Stimulated activated CD8-positive, alpha-beta memory T cell treated with anti-CD3 and anti-CD28 coated beads, Interleukin-7, amount 100 ng/mL, for 24 hours (primary cell): ENCODE results near the gene MAD1L1.

Experiments
- DNase-seq: peaks from one replicate; pipeline ENCODE4 v3.0.0-alpha.2; 2020; ENCODE audit warnings: low read depth

The MAD1L1 gene

DNA sequence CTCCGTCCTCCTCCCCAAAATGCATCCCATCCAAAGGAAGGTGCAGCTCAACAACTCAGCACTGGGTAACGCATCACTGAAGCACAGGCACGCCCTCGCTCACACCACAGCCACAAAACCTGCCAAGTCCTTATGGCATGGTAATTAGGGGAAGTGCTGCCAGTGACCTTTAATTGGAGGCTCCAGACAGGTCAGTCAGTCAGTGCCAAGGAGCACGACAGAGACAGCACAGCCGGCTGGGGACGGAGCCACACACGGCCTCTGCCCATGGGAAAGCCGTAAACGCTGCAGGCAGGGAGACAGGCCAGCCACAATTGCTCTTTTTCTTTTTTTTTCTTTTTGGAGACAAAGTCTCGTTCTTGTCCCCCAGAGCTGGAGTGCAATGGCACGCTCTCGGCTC, 146.5 kb downstream of the MAD1L1 start:
- DNase-seq = no peak

DNA sequence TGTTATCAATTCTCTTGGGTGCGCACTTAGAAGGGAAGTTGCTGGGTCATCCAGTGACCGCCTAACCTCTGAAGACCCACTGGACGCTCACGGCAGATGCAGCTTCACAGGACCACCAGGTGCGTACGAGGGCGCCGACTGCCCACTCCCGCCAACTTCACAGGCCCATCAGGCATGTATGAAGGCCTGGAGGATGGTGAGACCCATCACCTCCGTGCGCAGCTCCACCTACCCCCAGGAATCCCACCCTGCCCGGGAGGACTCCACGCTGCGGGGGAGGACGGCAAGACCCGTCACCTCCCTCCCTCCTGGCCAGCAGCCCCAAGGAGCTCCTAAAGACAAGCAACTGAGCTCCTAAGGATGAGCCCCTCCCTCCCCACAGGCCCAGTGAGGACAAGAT, 146.9 kb downstream of the MAD1L1 start:
- no peak for DNase-seq

DNA sequence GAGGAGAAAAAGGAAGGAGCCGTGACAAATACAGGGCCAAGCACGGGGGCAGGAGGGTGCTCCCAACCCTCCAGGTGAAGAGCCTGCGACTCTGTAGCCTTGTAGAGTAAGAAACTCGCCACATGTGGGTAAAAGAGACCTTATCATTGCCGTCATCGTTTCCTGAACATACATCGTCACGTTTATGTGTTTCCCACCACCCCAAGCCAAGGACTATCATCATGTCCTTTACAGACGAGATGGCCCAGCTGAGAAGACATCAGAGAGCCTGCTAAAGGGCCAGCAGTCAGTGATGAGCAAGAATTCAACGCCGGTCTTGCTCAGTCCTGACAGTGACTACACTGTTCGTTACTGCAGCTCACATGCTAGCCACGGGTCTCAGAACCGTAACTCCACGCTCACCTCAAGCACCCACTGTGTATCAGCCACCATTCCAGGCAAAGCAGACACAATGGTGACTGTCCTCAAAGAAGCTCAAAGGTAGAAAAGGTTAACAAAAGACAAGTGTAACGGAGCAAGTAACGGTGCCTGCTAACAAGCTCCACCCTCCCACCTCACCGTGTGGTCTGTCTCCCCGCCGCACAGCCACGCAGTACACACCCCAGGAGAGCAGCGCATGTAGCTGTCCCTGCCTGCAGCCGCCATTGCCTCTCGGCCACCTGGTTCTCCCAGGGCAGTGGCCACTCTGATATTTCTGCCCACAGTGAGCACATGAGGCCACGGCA, 147.8 kb downstream of the MAD1L1 start:
- no peak for DNase-seq

DNA sequence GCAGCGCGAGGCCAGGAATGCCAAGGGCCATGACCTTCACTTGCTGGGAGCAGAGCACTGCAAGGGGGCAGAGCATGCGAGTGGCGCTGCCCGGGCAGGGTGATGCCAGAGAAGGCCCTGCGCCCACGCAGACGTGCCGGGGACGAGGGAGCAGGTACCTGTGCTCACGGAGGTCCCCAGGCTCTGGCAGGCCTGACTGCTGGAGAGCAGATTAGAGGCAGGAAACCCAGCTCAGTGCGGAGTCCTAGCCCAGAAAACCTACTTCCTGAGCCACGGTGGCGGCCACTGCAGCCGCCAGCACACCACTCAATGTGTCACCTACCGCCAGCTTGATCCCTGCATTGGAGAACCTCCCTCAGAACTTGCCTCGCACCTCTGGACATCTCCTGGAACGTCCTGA, 148.4 kb downstream of the MAD1L1 start:
- no peak for DNase-seq

DNA sequence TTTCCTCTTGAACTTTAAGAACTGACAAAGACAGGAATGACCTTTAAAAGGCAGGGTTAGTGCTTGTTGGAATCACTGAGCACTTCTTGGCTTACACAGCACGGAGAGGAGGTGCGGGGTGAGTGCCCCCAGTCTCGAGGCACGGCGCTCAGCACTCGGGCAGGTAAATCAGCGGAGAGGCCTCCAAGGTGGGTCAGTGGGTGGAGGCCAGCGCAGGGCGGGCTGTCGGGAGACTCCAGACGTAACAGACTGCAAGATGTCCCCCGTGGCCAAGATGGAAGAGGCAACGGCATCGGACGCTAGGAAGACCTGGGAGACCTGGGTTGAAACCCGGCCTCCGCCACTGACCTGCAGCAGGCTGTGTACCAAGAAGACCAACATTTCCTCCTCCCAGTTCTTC, 149.4 kb downstream of the MAD1L1 start:
- no peak for DNase-seq

DNA sequence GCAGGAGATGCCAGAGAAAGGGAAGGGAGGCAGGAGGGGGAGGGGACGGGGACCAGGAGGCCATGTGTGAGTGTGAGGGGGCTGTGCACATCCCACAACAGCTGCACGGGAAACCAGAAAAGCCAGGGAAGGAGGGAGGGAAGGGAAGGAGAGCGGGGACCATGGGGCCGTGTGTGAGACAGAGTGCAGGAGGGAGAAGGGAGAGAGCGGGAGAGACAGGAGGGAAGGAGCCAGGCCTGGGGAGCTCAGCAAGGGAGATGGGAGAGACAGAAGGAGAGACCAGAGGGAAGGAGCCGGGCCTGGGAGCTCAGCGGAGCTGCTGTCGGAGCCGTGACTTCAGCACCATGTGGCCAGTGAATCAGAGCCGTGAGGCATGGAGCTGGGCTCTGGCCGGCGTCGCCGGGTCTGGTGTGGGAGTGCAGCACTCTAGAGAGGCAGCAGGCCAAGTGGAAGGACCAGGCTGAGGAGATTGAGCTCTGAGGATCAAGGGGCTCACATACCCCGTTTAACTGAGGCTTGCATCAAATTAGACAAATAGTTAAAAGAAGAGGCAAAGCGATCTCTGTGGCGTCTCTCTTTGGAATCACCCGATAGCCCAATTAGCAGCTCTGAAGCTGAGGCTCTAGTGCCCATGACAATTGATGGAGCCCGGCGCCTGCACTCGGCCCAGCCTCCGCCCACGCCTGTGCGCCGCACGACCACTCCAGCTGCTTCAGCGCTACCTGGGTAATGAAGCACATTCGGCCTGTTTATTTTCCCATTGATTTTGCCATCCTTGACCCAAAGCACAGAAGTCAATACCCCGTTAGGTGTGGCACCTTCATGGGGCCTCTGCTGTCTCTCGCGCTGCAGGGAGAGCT, 150.4 kb downstream of the MAD1L1 start:
- no peak for DNase-seq

DNA sequence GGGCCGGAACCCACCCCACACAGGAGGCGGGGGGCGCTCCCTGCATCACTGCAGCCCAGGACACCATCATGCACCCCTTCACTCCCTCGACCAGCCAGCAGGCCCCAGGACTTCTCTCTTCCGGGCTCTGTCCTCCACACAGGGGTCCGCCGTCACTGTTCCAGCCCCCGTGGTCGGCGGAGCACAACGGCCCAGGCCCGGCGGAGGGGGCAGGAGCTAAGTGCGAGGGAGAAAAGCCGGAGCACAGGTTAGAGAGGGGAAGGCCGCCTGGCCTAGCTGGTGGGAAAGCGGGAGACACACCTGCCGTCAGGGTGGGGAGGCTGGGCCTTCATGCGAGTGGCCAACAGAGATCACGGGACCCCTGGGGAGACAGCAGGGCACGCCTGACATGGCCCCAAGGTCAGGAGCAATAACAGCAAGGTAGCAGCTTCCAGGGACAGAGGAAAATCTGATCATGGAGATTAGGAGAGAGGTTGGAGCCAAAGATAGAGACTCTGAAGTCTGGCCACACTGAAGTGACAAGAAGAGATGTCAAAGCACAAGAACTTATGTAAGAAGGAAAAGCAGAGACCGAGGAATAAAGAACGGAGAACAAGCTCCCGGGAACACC, 151.1 kb downstream of the MAD1L1 start:
- no peak for DNase-seq

DNA sequence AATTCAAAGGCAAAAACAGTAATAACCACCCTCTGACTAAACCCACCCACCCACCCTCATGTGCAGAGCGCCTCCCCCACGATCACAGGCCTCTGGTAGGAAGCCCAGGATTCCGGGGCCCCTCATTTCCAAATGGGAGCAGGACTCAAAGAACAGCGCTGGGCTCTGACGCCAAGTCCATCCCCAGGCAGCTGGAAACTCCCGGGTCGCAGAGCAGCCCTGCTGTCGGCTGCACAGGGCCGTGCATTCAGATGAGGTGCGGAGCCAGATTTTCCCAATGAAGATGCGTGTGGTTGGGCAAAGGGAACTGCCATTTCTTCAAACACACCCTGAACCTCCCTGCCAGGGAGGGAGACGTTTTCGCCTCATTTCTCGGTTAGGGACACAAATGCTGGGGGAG, 152.3 kb downstream of the MAD1L1 start:
- DNase-seq = no peak

DNA sequence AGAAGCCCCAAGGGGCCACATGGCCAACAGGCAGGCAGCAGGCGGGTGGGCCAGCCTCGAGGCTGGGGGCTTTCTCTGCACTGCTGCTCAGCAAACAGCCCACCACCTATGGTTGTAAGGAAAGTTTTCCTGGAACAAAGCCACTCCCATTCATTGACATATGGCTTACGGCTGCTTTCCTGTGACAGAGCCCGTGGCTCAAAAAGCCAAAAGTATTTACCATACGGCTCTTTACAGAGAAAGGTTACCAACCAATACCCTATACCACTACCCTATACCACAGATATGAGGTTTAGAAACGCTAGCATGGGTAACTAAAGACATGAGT, 152.7 kb downstream of the MAD1L1 start:
- DNase-seq = no peak

DNA sequence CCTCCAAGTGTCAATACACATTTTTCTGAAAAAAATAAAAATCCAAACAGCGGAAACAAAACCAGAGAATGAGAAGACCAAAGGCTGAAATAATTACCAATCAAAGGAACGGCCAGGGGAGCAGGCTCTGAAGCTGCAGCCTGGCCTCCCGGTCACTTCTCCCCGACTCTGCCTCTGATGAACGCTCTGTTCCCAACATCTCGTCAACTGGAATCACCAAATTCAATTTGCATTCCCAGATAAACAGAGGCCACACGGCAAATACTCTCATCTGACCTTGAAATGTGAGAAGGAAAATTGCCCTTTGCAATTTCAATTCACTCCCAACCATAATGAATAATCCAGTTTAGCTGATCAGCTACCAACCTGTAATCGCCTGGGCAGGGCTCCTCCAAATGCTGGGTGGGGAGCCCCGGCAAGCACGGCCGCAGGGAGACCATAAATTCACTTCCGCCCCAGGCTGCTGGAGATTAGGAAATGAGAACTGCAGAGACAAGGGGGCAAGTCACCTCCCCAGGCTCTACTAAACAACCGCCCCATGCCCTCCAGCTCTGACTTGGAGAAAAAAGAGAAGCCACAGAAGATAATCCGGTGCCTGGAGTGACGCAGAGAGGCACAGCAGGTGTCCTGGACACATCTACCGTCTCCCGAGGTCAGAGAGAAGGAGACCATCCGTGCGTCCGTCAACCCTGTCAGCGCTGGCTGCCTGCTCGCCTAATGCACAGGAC, 153.2 kb downstream of the MAD1L1 start:
- DNase-seq = no peak

DNA sequence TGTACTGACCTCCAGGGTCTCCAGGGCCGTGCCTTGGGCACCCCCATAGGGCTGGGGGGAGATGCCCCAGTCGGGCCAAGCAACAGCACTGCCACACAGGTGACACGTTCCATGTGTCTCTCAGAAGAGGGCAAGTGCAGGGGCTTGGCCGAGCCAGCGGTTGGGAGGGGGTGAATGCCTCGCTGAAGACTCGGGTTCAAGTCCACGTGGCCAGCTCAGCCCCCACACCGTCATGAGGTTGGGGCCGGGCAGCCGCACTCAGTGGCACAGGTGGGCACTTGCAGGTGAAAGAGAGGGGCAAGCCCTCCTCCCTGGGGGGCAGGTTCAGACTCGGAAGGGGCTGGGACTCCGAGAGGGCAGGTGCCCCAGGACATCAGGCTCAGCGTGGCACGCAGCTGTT, 153.8 kb downstream of the MAD1L1 start:
- no peak for DNase-seq

DNA sequence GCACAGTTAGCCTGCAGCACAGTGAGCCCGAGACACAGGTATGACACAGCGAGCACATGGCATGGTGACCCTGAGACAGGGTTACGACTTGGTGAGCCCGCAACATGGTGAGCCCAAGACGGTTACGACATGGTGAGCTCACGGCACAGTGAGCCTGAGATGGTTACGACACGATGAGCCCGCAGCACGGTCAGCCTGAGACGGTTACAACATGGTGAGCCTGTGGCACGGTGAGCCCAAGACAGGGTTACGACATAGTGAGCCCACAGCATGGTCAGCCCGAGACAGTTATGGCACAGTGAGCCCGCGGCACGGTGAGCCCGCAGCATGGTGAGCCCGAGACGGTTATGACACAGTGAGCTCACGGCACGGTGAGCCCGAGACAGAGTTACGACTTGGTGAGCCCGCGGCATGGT, 156.1 kb downstream of the MAD1L1 start:
- no peak for DNase-seq

DNA sequence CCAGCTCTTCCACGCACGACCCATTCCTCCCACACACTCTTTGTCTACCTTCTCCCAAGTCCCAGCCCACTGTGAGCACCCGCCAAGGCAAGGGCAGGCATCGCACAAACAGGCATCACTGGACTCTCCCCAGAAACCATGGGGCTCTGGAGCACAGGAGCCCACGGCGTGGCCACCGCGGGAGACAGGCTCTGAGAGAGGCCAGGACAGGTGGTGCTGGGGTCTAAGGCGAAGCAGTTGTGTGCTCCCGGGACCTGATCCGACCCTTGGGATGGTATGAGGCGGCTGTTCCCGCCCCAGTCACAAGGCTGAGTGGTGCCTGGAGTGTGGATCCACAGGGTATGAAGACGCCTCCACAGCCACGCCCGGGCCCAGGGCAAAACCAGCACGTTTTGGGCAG, 156.9 kb downstream of the MAD1L1 start:
- DNase-seq = no peak

DNA sequence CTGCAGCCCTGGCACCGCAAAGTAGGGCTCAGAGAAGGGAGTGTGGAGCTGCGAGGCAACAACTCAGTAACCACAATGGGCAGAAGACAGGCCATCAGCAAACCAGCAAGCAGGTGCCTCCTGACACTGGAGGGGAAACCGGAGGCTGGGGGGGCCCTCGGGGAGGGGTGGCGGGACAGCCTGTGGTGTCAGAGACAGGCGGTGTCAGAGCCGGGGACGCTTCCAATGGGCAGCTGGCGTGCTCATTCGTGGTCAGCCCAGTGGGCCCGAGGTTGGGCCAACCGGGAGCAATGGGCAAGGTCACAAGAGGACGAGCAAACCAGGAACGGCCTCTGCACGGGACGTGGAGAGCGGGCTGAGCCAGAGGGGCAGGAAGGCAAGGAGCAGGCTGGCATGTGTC, 158.1 kb downstream of the MAD1L1 start:
- DNase-seq = no peak

DNA sequence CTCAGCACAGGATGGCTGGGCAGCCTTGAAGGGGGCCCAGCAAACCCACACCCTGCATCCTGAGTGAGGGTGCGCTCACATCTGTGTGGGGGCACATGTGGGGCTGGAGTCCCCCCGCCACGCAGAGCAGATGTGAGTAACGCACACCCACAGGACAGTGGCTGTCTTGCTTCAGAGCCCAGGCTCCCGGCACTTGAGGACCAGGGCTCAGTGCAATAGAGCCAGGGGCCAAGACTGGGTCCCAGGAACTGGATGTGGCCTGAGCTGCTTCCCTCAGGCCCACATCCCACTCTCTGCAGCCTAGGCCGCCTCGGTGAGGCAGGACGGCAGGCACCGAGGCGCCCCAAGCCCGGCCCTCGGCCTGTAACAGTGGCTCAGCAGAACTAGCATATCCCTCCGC, 159.9 kb downstream of the MAD1L1 start:
- no peak for DNase-seq

DNA sequence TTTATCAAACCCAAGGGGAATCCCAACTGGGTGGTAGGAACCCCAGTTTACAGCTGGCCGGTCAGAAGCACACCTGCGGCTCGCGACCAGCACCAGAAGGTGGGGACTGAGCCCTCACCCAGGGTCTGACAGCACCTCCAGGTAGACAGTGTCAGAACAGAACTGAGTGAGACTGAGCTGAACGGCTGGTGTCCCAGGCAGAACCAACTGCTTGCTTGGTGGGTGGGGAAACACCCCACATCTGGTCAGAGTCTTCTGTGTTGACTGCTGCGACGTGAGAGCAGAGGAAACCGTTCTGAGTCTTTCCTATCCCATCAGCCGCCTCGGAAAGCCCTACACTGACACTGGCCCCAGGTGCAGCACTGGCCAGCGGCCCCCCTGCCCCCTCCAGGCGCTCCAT, 160.7 kb downstream of the MAD1L1 start:
- DNase-seq = no peak

DNA sequence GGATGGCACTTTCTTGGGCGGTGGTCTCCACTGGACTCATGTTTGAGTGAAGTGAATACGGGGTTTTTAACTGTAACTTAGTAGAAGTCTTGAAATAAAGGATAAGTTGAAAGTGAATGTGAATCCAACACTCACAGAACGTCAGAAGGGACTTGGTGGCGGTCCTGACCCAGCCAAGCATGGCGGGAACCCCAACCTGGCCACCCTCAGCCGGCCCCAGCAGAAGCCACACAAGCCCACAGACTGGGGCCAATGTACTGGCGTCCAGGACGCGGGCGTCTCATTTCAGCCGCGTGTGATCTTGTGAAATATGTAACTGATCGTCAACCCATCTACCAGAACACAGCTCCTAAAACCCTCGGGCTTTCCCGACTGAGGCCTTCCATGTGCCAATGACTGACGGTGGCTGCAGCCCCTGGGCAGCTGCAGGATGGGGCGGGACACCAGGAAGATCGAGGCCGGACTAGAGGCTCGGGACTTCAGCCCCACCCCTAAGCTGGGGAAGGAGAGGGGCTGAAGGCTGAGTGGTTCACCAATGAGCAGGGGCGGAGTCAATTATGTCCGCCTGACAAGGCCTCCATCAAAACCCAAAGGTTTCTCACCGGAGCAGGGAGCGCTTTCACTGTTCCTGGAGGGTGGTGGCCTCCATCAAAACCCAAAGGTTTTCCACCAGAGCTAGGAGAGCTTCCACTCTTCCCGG, 161.5 kb downstream of the MAD1L1 start:
- no peak for DNase-seq

DNA sequence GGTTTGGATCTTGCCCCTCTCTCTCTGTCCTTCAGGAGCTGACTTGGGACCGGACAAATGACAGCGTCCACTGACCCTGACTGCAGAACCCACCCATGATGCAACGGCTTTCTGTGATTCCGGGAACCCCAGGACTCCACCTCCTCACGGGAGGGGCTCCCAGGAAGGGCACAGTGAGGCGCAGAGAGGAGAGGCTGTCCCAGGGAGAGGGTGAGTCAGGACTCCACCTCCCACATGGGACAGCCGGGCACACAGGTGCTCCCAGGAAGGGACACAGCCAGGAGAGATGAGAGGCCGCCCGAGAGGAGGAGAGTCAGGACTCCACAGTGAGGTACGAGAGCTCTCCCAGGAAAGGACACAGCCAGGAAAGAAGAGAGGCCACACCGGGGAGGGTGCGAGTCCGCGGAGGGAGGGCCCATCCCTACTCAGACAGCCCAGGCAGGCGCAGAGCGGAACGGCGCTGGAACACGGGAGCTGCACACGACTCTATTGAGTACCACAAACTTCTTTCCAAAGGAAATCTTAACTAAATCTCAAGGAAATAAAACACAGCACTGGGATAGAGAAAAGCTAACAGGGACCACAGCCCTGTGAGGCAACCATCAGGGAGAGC, 162.5 kb downstream of the MAD1L1 start:
- no peak for DNase-seq

DNA sequence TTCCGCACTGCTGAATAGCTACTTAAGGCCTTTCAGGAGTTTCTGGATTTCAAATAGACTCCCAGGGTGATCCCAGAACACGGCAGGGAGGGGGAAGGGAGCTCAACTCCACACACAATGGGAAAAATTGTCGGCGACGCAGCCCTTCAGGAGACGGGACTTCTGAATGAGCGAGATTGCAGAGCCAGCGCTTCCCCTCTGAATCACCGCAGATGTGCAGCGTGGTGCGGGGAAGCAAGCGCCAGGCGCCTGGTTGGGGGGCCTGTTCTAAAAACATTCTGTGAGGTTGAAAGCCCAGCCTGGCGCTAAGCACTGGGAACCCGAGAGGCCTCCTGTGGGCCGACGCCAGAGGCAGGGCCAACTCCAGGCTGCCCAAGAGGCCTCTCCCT, 163.3 kb downstream of the MAD1L1 start:
- DNase-seq = no peak

DNA sequence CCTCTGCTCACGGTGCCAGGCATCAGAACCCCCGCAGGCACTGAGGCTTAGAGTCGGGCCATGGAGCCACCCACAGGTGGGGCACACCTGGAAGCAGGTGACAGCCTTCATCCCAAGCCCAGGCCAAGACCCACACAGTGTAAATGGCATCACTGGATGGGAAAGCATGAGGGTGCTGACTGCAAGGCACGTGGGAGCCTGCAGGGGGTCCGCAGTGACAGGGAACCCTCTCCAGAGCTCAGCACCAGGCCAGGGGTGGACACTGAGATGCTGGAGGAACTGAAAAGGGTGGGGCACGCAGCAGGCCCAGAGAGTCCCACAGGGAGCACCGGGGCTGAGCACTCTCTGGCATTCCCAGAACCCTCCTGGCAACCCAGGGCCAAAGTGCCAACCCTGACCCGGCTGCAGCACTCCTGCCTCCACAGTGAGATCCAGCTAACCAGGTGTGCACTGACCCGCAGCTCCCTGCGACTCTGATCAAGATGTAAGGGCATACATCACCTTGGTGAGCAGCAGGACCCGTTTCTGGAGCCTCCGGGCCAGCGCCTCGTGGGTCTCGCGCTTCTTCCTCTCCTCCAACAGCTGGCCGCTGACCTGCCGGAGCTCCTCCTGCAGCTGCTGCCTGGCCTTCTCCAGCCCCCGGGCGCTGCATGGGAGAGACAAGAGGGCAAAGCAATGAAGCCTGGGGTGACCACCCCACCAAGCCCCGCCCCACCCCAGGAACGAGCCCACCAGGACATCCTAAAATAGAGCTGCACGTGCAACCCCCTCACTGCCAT, 163.9 kb downstream of the MAD1L1 start:
- no peak for DNase-seq
